Mammary epithelial cell (primary cell): ENCODE data around the gene ANO4.

ENCODE experiments used
- CTCF ChIP-seq, 2 donors: IDR thresholded peaks in 1 of 2; conservative IDR thresholded peaks in 1 of 2; 2 replicates each; pipeline ENCODE4 v1.5.1; 2011 to 2012; ENCODE audit warnings: inconsistent platforms in 2 of 2, low read length in 2 of 2, mild to moderate bottlenecking in 2 of 2, control low read depth in 1 of 2, low read depth in 1 of 2; ENCODE audit not compliant: insufficient read depth in 1 of 2; ENCODE audit errors: extremely low read depth in 1 of 2
- EZH2 ChIP-seq: IDR thresholded peaks from 2 replicates; pipeline ENCODE4 v1.6.1; 2012; ENCODE audit warnings: low read length, inconsistent platforms, borderline replicate concordance

DNA sequence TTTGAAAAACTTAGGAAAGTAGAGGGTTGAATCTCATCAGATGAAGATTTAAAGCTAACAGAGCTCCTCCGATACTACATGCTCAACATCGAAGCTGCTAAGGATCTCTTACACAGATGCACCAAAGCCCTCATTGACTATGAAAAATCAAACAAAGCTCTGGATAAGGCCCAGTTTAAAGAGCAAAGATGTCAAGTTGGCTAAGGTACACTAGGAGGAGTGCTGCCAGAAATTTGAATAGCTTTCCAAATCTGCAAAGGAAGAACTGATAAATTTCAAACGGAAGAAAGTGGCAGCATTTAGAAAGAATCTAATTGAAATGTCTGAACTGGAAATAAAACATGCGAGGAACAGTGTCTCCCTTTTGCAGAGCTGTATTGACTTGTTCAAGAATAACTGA lies 274.3 kb downstream of the ANO4 start:
- no peak for TF ChIP-seq CTCF (conservative IDR thresholded peaks at IDR 0.05 in 1 of 2, IDR thresholded peaks at IDR 0.05 in 1 of 2; ENCODE audit: extremely low read depth in 1 of 2, insufficient read depth in 1 of 2, low read depth in 1 of 2, low read length in 2 of 2)
- TF ChIP-seq EZH2: no peak
